ENCODE data around the gene SAXO1.

SAXO1 gene

DNA sequence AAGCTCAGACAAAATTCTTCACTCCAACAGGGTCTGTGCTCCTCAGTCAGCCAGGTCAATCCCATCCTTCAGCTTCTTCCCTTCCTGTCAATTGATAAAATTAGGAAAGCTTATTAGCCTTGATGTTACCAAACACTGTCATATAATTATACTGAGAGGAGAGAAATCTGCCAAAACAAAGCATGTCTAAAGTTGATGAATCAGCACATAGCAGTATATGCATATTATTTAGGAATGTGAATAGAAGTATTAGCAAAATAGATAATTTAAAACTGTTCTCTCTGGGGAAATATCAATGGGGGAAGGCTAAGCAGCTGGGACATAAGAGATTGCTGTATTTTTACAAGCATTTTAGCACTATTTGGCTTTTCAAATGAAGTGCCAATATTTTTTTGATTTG is 107.1 kb downstream of the SAXO1 start:
- Mint-ChIP-seq H3K27me3 (no peaks in the 10 kb centered on the region), H3K4me1 (ENCODE audit: low read depth) (no peaks in the 10 kb centered on the region), H3K4me3 (no peak overlapping the region), H3K27ac (no peak overlapping the region), H3K9me3 (no peaks in the 10 kb centered on the region), H3K36me3 (ENCODE audit: low read depth) (no peaks in the 10 kb centered on the region)
- intact Hi-C loops (cut with micrococcal nuclease) = no loop called here

DNA sequence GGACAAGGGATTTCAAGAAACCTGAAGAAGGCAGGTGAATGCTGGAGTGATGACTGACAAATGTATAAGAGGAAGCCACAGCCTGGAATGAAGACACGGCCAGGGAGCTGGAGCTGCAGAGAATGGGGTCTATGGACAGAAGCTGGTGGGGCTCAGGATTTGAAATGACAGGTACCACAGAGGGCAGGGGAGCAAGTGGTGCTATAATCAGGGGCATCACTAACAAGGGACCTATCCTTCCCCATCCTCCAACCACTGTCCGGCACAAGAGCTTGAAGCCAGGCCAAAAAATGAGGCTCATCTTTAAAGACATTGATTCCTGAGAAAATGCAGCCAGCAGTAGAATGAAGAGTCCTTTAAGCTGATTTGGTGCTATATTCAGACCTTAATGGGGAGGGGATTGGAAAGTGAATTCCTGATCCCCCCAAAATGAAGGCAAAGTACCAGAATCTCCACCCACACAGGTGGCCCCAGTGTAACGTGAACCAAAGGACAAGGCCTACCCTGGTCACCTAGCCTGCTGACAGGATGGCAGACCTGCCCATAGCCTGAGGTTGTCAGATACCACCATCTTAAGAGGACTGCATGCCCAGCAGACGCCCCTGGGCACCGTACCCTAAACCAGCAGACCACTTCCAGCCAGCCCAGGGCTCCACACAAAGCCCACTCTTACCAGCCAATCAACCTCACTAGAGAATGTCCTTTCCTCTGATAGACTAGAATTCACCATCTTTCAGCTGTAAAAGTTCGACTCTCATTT is 109.2 kb downstream of the SAXO1 start:
- no peaks in the 10 kb centered on the region for H3K9me3 Mint-ChIP-seq
- no peaks in the 10 kb centered on the region for H3K4me1 Mint-ChIP-seq (ENCODE audit: low read depth)
- H3K27me3 Mint-ChIP-seq = no peaks in the 10 kb centered on the region
- no peaks in the 10 kb centered on the region for H3K36me3 Mint-ChIP-seq (ENCODE audit: low read depth)
- intact Hi-C loops (cut with micrococcal nuclease) = no loop called here
- no peak overlapping the region for H3K27ac Mint-ChIP-seq
- no peak overlapping the region for H3K4me3 Mint-ChIP-seq

DNA sequence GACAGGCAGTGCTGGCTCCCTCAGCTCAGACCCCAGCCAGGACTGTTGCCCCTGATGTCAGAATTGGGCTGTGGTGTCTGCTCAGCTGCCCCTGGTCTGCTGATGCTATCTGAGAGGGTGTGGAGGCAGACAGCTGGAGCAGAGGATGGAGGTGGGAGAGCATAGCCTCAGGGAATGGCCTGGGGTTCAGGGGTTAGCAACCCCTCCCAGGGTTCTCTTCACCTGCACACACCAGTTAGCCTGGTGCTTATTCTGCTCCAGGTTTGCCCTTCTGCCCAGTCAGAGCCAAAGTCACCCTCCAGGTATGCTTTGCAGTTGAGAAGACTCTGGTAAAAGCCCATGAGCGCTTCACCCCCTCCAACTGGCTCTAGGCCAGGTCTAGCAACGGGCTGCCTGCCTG is 109.8 kb downstream of the SAXO1 start:
- no peaks in the 10 kb centered on the region for H3K9me3 Mint-ChIP-seq
- intact Hi-C loops (cut with micrococcal nuclease) = no loop called here
- H3K36me3 Mint-ChIP-seq (ENCODE audit: low read depth) = no peaks in the 10 kb centered on the region
- H3K4me1 Mint-ChIP-seq (ENCODE audit: low read depth) = no peaks in the 10 kb centered on the region
- no peak overlapping the region for H3K27ac Mint-ChIP-seq
- H3K27me3 Mint-ChIP-seq = no peaks in the 10 kb centered on the region
- H3K4me3 Mint-ChIP-seq = no peak overlapping the region

DNA sequence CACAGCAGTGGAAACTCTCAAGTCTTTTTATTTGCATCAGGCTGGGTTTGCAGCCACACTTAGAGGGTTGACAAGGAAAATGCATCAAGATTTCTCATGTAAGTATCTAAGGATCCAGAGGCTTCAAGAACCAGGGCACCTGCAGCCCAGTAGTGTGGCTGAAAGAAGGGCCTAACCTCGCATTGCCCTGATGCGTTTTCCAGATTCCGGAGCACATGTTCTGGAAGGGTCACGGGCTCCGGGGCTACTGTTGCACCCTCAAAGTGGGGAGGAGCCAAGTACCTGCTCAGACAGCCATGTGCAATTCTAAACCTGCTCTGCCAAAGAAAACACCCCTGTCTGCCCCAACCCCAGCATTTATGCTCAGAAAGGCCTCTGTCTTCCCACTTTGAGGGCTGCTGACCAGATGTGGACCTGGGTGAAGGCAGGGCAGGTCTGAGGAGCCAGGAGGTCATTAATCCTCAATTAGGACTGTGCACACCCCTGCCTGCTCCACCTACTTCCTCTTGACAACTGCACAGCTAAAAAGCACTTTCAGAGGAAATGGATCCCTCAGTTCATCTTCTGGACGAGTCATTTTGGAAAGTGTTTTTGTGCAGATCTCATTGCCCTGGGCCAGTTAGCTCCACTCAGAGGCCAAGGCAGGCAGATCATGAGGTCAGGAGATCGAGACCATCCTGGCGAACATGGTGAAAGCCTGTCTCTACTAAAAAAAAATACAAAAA is 110.7 kb downstream of the SAXO1 start:
- Mint-ChIP-seq H3K27ac (no peak overlapping the region), H3K36me3 (ENCODE audit: low read depth) (no peaks in the 10 kb centered on the region), H3K9me3 (no peaks in the 10 kb centered on the region), H3K4me3 (no peak overlapping the region), H3K4me1 (ENCODE audit: low read depth) (no peaks in the 10 kb centered on the region), H3K27me3 (no peaks in the 10 kb centered on the region)
- intact Hi-C loops (cut with micrococcal nuclease) = no loop called here

DNA sequence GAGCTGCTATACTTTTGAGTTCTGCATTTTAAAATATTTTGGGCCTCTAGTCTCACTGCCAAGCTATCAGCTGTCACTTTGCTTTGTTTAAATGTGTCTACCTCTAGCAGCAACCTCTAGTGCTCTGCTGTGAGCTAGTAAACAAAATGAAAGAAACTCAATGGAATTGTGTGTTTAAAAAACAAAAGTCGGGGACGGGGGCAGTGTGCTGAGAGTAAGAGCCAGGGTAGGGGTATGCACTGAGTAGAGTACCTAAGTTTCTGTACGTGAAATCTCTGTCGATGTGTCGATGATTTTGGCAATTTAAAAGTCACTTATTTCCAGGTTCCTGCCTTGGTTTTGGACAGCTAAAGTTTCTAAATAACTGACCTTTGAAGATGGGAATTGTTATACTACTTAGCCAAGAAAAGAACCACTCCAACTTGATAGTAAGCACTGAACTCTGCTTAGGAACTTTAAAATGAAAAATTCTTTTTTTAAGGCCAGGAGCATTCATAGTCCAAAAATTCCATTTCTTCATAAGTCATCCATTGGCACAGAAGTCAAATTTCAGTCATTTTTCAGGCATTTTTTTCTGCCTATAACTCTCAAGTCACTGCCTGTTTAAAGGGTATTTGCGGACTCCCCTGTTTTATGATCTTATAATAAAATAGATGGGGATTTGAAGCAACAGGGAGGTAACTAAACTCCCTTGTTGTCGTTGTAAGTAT is 111.5 kb downstream of the SAXO1 start:
- intact Hi-C loops (cut with micrococcal nuclease) = no loop called here
- no peak overlapping the region for H3K4me3 Mint-ChIP-seq

DNA sequence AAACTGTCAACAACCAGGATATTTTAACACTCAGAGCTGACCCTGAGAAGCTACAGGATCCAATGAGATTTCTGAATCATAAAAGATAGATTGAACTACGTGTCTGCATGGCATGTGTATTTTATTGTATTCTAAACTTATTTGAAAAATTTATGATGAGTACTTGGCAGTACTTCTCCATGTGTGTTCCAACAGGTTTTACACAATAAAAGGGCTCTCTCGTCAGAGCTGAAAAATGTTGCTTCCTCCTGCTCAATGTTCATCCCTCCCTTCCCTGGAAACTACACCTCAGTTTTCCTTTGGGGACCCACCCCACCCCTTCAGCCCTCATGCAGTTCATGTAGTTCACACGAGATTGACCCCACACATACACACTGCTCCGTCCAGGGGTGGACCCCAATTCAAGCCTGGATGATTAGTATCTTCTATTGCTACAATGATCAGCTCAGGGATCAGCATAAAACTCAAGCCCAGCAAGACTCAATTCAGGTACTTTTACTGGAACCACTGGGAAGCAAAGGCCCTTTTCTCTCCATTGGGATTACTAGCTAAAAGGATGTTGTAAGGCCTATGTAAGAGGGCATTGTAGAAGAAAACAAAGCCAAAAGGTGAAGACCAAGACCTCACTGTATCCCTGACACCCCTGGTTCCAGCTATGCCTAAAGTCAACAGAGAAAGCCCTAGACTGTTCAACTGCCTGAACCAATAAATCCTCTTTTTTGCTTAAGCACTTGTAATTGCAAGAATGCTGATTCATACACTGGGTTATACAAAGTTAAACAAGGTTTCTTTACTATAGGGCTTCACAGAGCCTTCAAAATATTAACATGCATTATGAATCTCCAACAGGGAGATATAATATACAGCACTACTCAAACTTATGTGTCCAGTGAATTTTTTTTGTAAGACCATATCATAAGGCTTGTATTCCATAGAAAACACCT is 112.6 kb downstream of the SAXO1 start:
- no peaks in the 10 kb centered on the region for H3K36me3 Mint-ChIP-seq (ENCODE audit: low read depth)
- intact Hi-C loops (cut with micrococcal nuclease) = no loop called here
- no peaks in the 10 kb centered on the region for H3K27me3 Mint-ChIP-seq
- H3K4me3 Mint-ChIP-seq = no peak overlapping the region
- H3K4me1 Mint-ChIP-seq (ENCODE audit: low read depth) = no peaks in the 10 kb centered on the region
- no peak overlapping the region for H3K27ac Mint-ChIP-seq
- H3K9me3 Mint-ChIP-seq = no peaks in the 10 kb centered on the region

More for the DNA sequence above, 111.5 kb downstream of the SAXO1 start:
- Mint-ChIP-seq H3K27ac (no peak overlapping the region), H3K27me3 (no peaks in the 10 kb centered on the region), H3K4me1 (ENCODE audit: low read depth) (no peaks in the 10 kb centered on the region), H3K9me3 (no peaks in the 10 kb centered on the region), H3K36me3 (ENCODE audit: low read depth) (no peaks in the 10 kb centered on the region)

DNA sequence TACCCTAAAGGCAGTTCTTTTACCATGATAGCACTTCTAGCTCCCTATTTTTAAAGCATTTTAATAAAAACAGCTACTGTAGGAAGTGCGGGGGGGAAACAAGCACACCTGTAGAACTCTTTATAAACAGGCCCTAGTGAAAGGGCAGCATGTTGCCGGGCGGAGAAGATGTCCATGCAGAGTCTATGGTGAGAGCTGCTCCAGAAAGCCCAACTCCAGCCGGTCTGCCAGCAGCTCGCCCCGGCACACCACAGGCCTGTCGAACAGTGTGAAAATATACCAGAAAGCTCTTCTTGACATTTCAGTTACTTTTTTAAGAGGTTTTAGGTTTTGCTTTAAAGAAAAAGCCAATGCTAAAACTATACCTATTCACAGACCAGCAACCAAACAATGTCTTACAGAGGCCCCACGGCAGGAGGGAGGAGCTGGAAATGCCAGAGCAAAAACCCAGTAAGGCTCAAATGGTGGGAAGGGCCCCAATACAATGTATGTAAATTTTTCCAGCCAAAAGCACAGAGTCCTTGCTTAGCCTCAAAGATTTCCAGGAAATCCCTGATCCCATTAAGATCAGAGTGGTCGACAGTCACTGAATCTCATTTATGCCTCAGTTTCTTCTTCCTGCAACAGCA is 121.2 kb downstream of the SAXO1 start:
- Mint-ChIP-seq H3K4me1 (ENCODE audit: low read depth) (no peaks in the 10 kb centered on the region), H3K27ac (no peak overlapping the region), H3K9me3 (no peaks in the 10 kb centered on the region), H3K4me3 (no peak overlapping the region), H3K36me3 (ENCODE audit: low read depth) (no peaks in the 10 kb centered on the region), H3K27me3 (peaks cover 1% of the 10 kb centered on the region)
- intact Hi-C loops (cut with micrococcal nuclease) = no loop called here

DNA sequence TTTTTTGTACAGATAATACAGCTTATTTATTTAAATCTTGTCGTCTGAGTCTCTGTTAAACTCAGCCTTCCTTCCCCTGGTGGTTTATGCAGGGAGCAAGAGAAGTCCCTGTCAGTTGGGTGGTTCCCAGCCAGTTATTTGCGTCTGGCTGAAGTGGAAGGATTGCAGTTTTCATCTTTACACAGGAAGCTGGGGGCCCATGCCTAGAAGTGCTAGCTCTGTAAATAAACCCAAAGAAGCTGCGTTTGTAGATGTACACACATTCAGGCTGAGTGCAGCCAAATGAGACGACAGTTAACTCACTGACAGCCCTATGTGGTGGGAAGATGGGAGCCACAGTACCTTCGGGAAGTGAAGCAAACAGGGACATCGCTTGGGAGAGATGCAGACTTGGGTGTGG is 122.1 kb downstream of the SAXO1 start:
- H3K27ac Mint-ChIP-seq = no peak overlapping the region
- H3K27me3 Mint-ChIP-seq = peaks cover 1% of the 10 kb centered on the region
- intact Hi-C loops (cut with micrococcal nuclease) = no loop called here
- H3K4me1 Mint-ChIP-seq (ENCODE audit: low read depth) = no peaks in the 10 kb centered on the region
- H3K9me3 Mint-ChIP-seq = no peaks in the 10 kb centered on the region
- no peaks in the 10 kb centered on the region for H3K36me3 Mint-ChIP-seq (ENCODE audit: low read depth)
- no peak overlapping the region for H3K4me3 Mint-ChIP-seq

DNA sequence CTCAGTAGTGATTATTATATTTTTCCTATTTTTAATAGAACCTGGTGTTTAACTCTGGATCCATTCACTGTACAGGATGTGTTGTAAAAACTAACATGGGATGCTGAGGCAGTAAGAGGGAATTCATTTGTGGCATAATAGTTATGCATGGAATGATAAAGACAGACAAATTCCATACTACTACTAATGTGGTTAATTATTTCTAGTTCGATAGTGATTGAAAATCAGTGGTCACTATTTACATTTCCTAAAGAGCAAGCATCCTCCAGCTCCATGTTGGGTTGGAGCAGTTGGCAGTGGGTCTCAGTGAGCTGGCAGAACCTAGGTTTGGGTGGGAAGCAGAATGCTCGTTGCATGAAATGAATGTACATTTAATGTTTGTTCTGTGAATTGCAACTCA is 122.6 kb downstream of the SAXO1 start:
- H3K4me1 Mint-ChIP-seq (ENCODE audit: low read depth) = no peaks in the 10 kb centered on the region
- intact Hi-C loops (cut with micrococcal nuclease) = no loop called here
- no peaks in the 10 kb centered on the region for H3K9me3 Mint-ChIP-seq
- no peak overlapping the region for H3K4me3 Mint-ChIP-seq
- H3K27me3 Mint-ChIP-seq = peaks cover 1% of the 10 kb centered on the region
- H3K36me3 Mint-ChIP-seq (ENCODE audit: low read depth) = no peaks in the 10 kb centered on the region
- H3K27ac Mint-ChIP-seq = no peak overlapping the region

DNA sequence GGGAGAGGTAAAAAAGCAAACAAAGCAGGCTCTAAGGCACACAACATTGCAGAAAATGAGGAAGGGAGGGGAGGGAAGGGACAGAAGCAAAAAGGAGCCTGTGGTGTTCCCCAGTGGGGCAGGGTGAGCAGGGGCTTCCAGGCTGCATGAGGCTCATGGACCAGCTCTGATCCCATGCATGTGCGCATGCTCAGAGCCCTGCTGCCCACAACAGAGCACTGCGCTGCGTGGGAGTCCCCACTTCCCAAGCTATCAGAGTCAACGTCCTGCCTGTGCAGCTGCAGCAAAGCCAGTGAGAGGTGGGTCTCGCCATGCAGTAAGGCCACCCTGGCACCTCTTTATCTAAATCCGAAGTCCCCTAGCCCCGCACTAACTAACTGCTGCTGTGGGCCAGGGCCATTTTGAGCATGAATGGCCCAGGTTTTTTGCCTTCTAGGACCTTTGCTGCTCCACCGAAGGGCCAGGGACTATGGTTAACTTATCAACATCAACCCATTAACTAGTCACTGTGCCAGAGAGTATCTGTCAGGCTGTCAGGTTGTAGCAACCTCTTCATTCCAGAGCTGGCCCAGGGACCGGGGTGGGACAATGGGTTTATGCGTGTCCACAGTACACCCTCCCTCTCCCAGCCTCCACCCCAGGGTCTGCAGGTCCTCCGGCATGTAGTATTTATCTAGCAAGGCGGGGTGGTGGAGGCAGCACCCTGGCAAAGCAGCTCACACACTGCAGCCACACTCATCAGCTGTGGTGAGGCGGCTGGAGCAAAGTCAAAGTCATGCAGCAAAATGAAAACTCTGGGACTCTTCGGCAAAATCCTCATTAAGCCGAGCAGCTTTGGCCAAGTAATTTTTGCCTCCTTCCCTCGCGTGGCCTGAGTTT is 123.6 kb downstream of the SAXO1 start:
- no peak overlapping the region for H3K4me3 Mint-ChIP-seq
- peaks cover 1% of the 10 kb centered on the region for H3K27me3 Mint-ChIP-seq
- H3K27ac Mint-ChIP-seq = no peak overlapping the region
- no peaks in the 10 kb centered on the region for H3K4me1 Mint-ChIP-seq (ENCODE audit: low read depth)
- intact Hi-C loops (cut with micrococcal nuclease) = no loop called here
- no peaks in the 10 kb centered on the region for H3K9me3 Mint-ChIP-seq
- no peaks in the 10 kb centered on the region for H3K36me3 Mint-ChIP-seq (ENCODE audit: low read depth)

DNA sequence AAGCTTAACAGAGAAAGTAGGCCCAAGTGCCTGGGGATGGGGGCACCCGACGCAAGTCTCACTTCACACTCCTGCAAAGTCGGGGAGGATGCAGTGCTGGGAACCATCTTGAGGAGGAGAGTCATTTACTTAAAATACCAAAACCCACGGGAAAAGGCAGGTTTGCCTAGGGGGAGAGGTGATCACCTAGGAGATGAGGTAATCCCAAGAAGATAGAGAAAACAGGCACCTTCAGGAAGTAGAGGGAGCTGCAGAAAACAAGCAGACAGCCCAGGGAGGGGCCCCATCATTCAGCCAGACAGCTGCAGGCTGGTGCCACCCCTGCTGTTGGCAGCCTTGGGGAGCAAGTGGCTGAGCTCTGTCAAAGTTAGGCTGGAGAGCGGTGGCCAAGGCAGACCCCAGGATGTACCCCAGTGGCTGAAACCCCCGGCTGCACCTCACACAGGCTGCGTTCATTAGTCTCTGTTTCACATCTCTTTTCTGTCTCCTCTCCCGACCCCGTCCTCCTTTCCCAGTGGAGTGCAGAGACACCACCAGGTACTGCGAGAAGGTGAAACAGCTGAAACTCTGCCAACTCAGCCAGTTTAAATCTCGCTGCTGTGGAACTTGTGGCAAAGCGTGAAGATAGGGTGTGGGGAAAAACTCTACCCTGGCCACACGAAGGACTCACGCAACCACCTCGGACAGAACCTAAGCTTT is 124.9 kb downstream of the SAXO1 start:
- Mint-ChIP-seq H3K27me3 (peaks cover 1% of the 10 kb centered on the region), H3K9me3 (no peaks in the 10 kb centered on the region), H3K27ac (no peak overlapping the region), H3K36me3 (ENCODE audit: low read depth) (no peaks in the 10 kb centered on the region), H3K4me3 (no peak overlapping the region), H3K4me1 (ENCODE audit: low read depth) (no peaks in the 10 kb centered on the region)
- intact Hi-C loops (cut with micrococcal nuclease) = no loop called here

DNA sequence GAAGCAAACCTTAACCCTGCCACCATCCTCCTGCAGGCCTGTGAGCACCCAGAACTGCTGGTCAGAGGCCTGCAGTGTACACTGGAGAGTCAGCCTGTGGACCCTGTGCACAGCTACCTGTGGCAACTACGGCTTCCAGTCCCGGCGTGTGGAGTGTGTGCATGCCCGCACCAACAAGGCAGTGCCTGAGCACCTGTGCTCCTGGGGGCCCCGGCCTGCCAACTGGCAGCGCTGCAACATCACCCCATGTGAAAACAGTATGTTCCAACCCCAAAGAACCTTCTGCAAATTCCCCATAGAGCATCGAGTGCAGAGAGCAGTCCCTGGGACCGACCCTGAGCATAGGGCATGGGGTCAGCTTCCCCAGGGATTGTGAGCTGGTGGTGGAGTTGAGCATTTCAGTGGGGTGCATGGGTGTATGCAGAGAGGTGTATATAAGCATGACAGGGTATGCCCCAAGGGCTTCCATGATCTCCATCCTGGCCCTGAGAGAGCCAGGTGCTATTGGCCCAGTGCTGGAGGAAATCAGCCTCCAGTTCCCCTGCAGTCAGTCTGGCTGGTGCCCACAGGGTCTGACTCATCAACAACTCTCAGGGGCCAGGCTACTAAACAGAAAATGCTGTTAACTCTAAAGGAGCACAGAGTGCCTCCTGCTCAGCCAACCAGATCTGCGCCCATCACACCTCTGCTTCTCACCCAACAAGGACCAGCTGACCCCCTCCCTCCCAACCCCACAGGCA is 126.2 kb downstream of the SAXO1 start:
- H3K4me3 Mint-ChIP-seq = no peak overlapping the region
- H3K27ac Mint-ChIP-seq = no peak overlapping the region
- H3K4me1 Mint-ChIP-seq (ENCODE audit: low read depth) = no peaks in the 10 kb centered on the region
- H3K36me3 Mint-ChIP-seq (ENCODE audit: low read depth) = no peaks in the 10 kb centered on the region
- H3K9me3 Mint-ChIP-seq = no peaks in the 10 kb centered on the region
- intact Hi-C loops (cut with micrococcal nuclease) = no loop called here
- peaks cover 1% of the 10 kb centered on the region for H3K27me3 Mint-ChIP-seq

All from dendritic cell treated with granulocyte-macrophage colony-stimulating factor and Interleukin-4, amounts not matched to agents 40 ng/mL and 50 ng/mL, for 4 days (primary cell).